Measurements from ENCODE around the gene WDR86.
A peak's percentile ranks its signal among the peaks of the same experiment; 100 is the strongest.

WDR86 gene

DNA sequence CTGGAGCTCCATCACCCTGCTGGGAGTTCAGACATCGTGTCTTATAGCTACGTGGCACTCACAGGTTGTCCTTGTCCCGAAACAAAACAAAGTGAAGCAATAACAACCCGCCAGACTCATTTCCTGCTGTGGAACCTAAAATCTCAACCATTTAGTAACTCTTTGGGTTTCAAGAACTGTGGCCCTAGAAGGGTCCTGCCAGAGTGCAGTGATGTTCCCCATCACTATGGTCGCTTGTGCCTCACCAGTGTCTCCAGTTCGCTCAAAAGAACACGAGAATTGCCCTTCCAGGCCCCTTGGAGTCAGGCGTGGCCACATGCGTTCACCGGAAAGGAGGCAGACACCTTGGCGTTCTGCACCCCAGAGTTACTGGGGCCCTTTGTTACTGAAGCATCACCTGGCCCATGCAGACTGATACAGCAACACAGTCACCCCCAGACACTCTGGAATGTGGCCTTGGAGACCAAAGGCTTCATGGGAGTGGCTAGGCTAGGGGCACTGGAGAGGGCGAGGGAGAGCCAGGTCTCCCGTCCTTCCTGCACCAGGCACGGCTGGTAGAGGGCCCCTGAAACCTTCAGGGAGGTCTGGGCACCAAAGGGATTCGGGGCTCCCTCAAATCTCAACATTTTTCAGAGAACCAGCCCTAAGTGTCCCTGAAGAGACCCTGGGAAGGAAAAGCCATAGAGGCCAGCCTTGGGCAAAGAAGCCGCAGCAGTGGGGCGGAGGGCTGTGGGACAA, 29.2 kb upstream of the WDR86 start:
- Histone ChIP-seq H3K4me3 (ENCODE audit: low read depth, low read length) (peak overlapping the region; percentile 62), H3K27ac (ENCODE audit: low read depth, low read length) (no peak overlapping the region), H3K27me3 (ENCODE audit: control insufficient read depth, insufficient read depth, low read length) (peaks cover 9% of the 10 kb centered on the region), H3K36me3 (ENCODE audit: control insufficient read depth, insufficient read depth, low read length) (no peaks in the 10 kb centered on the region), H3K4me1 (ENCODE audit: control insufficient read depth, insufficient read depth, low read length) (peaks cover 18% of the 10 kb centered on the region), H3K9ac (ENCODE audit: low read depth, low read length) (no peak overlapping the region), H3K9me3 (ENCODE audit: control insufficient read depth, insufficient read depth, low read length) (no peaks in the 10 kb centered on the region)

DNA sequence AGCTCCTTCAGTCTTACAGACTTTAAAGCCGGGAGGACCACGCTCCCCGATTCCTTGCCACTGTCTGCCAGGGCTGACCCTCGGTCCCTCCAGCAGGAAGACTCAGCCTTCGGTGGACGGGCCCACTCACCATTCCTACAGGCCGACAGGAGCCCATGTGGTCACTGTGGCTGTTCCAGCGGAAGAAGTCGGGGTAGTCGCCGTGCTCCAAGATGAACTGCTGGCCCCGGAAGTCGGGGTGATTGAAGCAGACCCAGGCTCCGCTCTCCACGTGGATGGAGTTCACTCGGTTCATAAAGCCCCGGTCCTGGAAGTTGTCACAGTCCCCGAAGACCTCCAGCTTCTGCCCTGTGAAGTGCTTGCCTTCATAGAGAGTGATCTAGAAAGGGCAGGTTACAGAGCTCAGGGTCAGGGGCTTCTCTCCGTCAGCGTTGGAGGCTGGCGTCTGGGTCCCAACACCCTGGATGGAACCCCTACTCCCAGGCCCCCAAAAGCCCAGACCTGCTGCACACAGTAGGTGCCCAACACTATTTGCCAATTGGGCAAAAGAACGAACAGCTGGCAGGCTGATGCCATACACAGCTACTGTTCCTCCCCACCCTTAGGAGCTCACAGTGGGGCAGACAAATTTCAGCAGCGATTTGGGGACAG, 28.2 kb upstream of the WDR86 start:
- Histone ChIP-seq H3K4me1 (ENCODE audit: control insufficient read depth, insufficient read depth, low read length) (peaks cover 18% of the 10 kb centered on the region), H3K27me3 (ENCODE audit: control insufficient read depth, insufficient read depth, low read length) (peaks cover 9% of the 10 kb centered on the region), H3K9ac (ENCODE audit: low read depth, low read length) (no peak overlapping the region), H3K9me3 (ENCODE audit: control insufficient read depth, insufficient read depth, low read length) (no peaks in the 10 kb centered on the region), H3K36me3 (ENCODE audit: control insufficient read depth, insufficient read depth, low read length) (no peaks in the 10 kb centered on the region), H3K27ac (ENCODE audit: low read depth, low read length) (no peak overlapping the region), H3K4me3 (ENCODE audit: low read depth, low read length) (no peak overlapping the region)

DNA sequence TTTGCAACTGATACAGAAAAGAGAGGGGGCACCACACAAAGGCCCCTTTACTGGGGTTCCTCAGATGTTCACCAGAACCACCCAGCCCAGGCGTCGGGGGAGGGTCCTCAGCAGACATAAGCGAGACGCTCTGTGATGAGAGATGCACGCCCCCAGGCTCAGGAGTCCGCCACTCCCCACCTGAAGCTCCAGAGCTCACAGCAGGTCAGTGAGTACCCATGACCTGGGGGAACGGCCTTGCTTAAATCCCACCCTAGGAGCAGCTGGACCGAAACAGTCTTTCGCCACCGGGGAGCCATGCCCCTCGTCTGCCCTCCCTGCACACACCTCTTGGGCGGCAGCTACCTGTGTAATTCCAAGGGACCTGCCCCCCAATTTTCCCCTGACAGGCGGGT, 27.3 kb upstream of the WDR86 start:
- Histone ChIP-seq H3K9me3 (ENCODE audit: control insufficient read depth, insufficient read depth, low read length) (no peaks in the 10 kb centered on the region), H3K9ac (ENCODE audit: low read depth, low read length) (no peak overlapping the region), H3K27ac (ENCODE audit: low read depth, low read length) (no peak overlapping the region), H3K4me3 (ENCODE audit: low read depth, low read length) (no peak overlapping the region), H3K4me1 (ENCODE audit: control insufficient read depth, insufficient read depth, low read length) (peaks cover 18% of the 10 kb centered on the region), H3K27me3 (ENCODE audit: control insufficient read depth, insufficient read depth, low read length) (peaks cover 9% of the 10 kb centered on the region), H3K36me3 (ENCODE audit: control insufficient read depth, insufficient read depth, low read length) (no peaks in the 10 kb centered on the region)

DNA sequence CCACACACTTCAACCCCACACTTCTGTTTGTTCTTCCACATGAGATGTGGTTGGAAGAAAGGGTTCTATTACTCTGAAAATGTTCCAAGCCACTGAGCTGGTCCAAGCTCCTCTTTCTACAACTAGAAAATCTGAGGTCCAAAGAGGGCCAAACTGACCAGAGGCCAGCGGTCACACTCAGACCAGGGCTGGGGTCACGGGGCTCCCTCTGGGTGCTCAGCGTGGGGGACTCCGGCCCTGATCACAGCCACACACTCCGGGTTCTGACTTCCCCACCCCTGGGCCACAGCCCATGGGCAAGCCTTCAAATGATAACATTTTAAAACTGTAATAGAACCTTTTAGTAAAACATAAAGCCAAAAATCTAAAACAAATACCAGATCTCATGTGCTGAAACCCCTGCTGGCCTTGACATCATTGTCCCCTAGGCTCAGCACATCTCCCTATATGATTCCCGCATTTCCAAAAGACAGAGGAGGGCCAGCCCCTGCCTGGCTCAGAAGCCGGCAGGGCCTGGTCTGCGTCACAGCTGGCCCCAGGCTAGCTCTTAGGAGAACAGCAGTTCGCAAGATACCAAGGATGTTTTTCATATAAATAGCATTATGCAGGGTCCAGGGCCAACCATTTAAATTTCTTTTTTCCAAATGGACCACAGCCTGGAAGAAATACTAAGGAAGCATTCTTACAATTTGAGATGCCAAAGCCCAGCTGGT, 26.8 kb upstream of the WDR86 start:
- Histone ChIP-seq H3K27me3 (ENCODE audit: control insufficient read depth, insufficient read depth, low read length) (peaks cover 9% of the 10 kb centered on the region), H3K36me3 (ENCODE audit: control insufficient read depth, insufficient read depth, low read length) (no peaks in the 10 kb centered on the region), H3K9me3 (ENCODE audit: control insufficient read depth, insufficient read depth, low read length) (no peaks in the 10 kb centered on the region), H3K4me3 (ENCODE audit: low read depth, low read length) (no peak overlapping the region), H3K27ac (ENCODE audit: low read depth, low read length) (no peak overlapping the region), H3K9ac (ENCODE audit: low read depth, low read length) (no peak overlapping the region), H3K4me1 (ENCODE audit: control insufficient read depth, insufficient read depth, low read length) (peaks cover 16% of the 10 kb centered on the region)

DNA sequence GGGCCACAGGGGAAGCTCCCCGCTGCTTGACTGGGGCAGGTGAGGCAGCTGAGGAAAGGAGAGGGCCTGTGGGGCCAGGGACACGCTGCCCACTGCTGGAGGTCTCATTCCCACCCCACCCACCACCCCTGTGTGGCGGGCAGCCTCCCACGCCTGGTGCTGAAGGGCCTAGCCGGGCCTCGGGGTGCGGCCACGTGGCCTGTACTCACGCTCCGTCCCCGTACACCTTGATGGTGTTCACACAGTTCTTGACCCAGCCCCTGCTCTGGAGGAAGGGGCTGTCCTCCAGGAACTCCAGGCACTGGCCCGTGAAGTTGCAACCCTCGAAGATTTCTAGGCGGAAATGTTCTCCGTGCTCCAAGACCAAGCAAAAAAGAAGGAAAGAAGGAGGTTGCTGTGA, 26.1 kb upstream of the WDR86 start:
- Histone ChIP-seq H3K9me3 (ENCODE audit: control insufficient read depth, insufficient read depth, low read length) (no peaks in the 10 kb centered on the region), H3K27me3 (ENCODE audit: control insufficient read depth, insufficient read depth, low read length) (peaks cover 9% of the 10 kb centered on the region), H3K4me1 (ENCODE audit: control insufficient read depth, insufficient read depth, low read length) (peaks cover 9% of the 10 kb centered on the region; the same call in 1 of the 2 replicates), H3K27ac (ENCODE audit: low read depth, low read length) (no peak overlapping the region), H3K9ac (ENCODE audit: low read depth, low read length) (no peak overlapping the region), H3K4me3 (ENCODE audit: low read depth, low read length) (no peak overlapping the region), H3K36me3 (ENCODE audit: control insufficient read depth, insufficient read depth, low read length) (no peaks in the 10 kb centered on the region)

DNA sequence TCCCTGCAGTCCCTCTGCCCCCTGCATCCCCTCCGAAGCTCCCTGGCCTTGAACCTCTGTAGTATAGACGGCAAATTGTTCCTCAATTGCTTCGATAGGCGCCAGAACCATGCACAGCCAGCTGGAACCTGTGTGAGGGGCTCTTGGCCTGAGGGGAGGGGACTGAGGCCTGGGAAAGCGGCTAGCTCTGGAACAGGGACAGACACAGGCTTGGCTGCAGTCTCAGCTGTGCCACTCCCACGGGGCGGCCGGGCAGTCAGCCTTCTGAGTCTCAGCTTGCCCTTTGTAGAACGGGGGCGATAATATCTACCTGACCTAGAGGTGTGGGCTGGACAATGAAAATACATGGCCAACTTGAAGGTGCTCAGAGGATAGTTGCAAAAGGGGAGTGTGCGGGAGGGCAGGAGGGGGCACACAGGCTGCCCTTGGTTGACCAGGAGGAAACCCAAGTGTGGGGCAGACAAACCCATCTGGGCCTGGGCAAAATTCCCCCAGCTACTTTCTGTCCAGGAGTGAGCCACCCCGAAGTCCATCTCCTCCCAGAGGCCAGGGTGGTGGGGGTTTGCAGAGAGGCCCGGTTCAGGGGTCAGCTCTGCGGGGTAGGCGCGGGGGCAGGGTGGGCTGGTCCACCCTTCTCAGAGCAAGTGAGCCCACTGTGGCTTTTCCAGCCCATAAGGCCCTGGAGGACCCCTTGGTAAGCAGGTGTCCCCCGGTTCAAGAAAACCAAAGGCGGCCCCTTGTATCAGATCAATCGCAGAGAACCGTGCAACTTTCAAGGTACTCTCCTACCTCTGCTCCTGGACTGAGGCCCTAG, 25.5 kb upstream of the WDR86 start:
- Histone ChIP-seq H3K4me3 (ENCODE audit: low read depth, low read length) (no peak overlapping the region), H3K4me1 (ENCODE audit: control insufficient read depth, insufficient read depth, low read length) (peaks cover 4% of the 10 kb centered on the region; the same call in 1 of the 2 replicates), H3K27me3 (ENCODE audit: control insufficient read depth, insufficient read depth, low read length) (peaks cover 9% of the 10 kb centered on the region), H3K27ac (ENCODE audit: low read depth, low read length) (no peak overlapping the region), H3K36me3 (ENCODE audit: control insufficient read depth, insufficient read depth, low read length) (no peaks in the 10 kb centered on the region), H3K9ac (ENCODE audit: low read depth, low read length) (no peak overlapping the region), H3K9me3 (ENCODE audit: control insufficient read depth, insufficient read depth, low read length) (no peaks in the 10 kb centered on the region)

DNA sequence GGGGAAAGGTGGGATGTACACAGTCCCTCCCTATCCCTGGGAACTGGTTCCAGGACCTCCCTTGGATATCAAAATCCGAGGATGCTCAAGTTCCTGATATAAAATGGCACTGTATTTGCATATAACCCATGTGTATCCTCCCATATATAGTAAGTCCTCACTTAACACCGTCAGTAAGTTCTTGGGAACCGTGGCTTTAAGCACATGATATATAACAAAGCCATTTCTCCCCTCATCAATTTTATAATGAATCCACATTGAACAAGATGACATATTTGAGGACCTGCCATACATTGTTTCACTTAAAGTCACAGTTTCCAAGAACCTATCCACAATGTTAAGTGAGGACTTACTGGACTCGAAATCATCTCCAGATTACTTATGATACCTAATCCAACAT, 24.7 kb upstream of the WDR86 start:
- Histone ChIP-seq H3K9ac (ENCODE audit: low read depth, low read length) (no peak overlapping the region), H3K4me3 (ENCODE audit: low read depth, low read length) (no peak overlapping the region), H3K27me3 (ENCODE audit: control insufficient read depth, insufficient read depth, low read length) (peaks cover 9% of the 10 kb centered on the region), H3K9me3 (ENCODE audit: control insufficient read depth, insufficient read depth, low read length) (no peaks in the 10 kb centered on the region), H3K27ac (ENCODE audit: low read depth, low read length) (no peak overlapping the region), H3K4me1 (ENCODE audit: control insufficient read depth, insufficient read depth, low read length) (peaks cover 11% of the 10 kb centered on the region), H3K36me3 (ENCODE audit: control insufficient read depth, insufficient read depth, low read length) (no peaks in the 10 kb centered on the region)

DNA sequence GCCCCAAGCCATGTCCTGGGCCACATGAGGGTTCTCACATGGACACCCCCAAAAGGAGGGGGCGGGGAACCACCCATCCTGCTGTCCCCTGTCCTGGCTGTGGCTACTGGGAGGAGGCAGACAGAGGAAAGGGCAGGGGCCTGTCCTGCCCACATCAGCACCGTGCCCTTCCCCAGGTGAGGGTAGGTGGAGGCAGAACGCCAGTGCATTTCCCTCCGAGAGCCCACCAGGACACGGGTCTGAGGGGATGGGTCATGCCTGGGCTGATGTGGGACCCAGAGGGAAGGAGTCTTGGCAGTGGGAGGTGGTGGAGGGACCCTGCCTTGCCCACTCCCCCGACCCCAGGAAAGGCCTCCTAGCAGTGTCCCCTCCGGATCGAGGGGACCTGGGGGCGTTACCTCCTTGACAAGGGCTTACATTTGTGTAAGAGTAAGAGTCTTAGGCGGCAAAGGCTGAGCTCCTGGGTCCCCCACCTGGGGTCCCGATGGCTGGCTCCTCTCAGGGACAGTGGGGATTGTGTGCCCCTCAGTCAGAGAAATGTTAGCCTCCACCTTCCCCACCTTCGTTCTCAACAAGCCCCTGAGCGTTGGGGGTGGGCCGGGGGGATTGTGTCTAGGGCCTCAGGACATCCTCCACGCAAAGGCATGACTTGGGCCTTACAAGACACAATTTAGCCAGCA, 24.0 kb upstream of the WDR86 start:
- H3K9me3 ChIP-seq (ENCODE audit: control insufficient read depth, insufficient read depth, low read length), result no peaks in the 10 kb centered on the region
- H3K4me3 ChIP-seq (ENCODE audit: low read depth, low read length), result no peak overlapping the region
- peaks cover 13% of the 10 kb centered on the region for H3K4me1 ChIP-seq (ENCODE audit: control insufficient read depth, insufficient read depth, low read length)
- no peak overlapping the region for H3K9ac ChIP-seq (ENCODE audit: low read depth, low read length)
- H3K27ac ChIP-seq (ENCODE audit: low read depth, low read length), result no peak overlapping the region
- no peaks in the 10 kb centered on the region for H3K36me3 ChIP-seq (ENCODE audit: control insufficient read depth, insufficient read depth, low read length)
- peaks cover 2% of the 10 kb centered on the region for H3K27me3 ChIP-seq (ENCODE audit: control insufficient read depth, insufficient read depth, low read length)

DNA sequence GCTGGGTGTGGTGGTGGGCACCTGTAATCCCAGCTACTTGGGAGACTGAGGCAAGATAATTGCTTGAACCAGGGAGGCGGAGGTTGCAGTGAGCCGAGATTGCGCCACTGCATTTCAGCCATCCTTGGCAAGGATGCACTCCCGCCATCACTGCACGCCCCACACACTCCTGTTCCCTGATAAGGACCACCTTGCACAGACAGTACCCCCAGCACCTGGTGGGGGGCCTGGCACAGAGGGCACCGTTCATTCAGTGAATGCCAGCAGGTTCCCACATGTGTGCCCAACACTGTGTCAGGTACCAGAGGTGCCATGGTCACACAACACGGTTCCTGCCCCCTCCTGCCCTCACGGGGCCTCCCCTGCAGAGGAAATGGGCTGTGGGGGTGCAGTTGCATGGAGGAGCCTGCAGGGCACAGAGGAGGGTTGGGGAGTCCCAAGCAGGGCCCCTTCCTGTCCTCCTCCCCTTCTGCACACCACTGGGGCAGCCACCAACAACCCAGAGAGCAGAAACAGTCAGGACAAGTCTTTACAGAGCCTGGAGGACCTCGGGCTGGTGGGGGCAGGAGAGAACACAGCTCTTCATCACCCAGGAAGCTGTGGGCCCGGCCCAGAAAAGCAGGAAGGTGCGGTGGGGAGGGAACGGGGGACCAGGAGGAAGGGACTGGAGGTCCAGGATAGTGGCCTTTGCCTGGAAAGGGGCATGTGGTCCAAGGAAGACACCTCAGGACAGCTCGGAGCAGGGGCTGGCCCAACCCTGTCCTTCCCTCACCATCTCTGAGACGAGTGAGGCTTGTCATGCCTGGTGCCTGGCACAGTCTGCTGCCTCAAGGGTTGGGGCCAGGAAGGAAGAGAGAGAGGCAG, 23.1 kb upstream of the WDR86 start:
- H3K27ac ChIP-seq (ENCODE audit: low read depth, low read length), result no peak overlapping the region
- H3K4me3 ChIP-seq (ENCODE audit: low read depth, low read length), result no peak overlapping the region

More for the DNA sequence above, 23.1 kb upstream of the WDR86 start:
- H3K27me3 ChIP-seq (ENCODE audit: control insufficient read depth, insufficient read depth, low read length), result no peaks in the 10 kb centered on the region
- H3K4me1 ChIP-seq (ENCODE audit: control insufficient read depth, insufficient read depth, low read length), result peaks cover 22% of the 10 kb centered on the region
- no peaks in the 10 kb centered on the region for H3K36me3 ChIP-seq (ENCODE audit: control insufficient read depth, insufficient read depth, low read length)
- H3K9ac ChIP-seq (ENCODE audit: low read depth, low read length), result no peak overlapping the region
- H3K9me3 ChIP-seq (ENCODE audit: control insufficient read depth, insufficient read depth, low read length), result no peaks in the 10 kb centered on the region

Measured in HUES48 (cell line).